Measurements from ENCODE around the gene NAB2. TPM values are rescaled to one million over a fixed set of nuclear protein-coding genes. Genes with fewer than 3 reads are reported as not detected.

Gene NAB2
- total and polyA plus RNA-seq, 2 donors (not counting 3 experiments of a cell fraction or from before 2014, with no cell fraction given): 14.6 to 15.9 TPM

DNA sequence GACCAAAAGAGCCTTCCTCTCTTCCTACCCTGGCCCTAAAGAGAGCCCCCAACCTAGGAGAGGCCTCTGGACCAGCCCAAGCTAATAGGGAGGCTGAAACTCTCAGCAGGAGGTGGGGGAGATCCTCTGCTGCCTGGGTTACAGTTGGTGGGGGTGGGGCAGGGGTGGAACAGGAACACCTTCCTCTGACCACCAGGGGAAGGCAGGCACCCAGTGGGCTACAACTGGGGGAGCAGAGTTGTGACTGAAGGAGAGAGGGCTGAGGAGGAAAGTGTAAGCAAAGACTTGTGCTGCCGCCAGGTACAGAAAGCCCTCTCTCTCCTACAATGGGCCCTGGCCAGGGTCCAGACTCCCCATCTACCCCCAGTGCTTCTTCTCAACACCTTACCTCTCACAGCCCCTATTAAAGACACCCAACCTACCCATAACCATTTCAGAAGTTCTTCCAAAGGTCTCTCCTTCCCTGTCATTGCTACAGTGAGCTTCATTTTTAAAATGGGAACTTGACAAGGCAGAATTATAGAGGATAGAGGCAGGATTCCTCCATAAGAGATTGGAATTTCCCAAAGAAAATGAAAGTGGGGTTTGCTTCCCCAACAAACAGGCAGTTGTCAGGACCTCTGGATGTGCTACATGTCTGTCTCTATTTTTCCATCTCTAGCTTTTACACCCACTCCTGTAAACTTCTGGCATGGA lies 40.3 kb upstream of the NAB2 start:
- Histone ChIP-seq H3K27me3 (ENCODE audit: control insufficient read depth in 2 of 2, insufficient read depth in 2 of 2, low read length in 2 of 2) (peaks cover 5 to 9% of the 10 kb centered on the region in 2 experiments), H3K4me3 (replicated peaks in 1 of 3; ENCODE audit: insufficient read depth in 1 of 3, low read depth in 1 of 3, low read length in 3 of 3) (no peak overlapping the region), H4K20me1 (replicated peaks; ENCODE audit: control insufficient read depth, extremely low read depth, insufficient read depth, low read length) (no peaks in the 10 kb centered on the region), H3K79me2 (ENCODE audit: control insufficient read depth, insufficient read depth, low read length) (no peaks in the 10 kb centered on the region), H3K27ac (ENCODE audit: insufficient read depth, low read depth, low read length) (no peak overlapping the region), H3K9ac (replicated peaks; ENCODE audit: extremely low read depth, insufficient read depth, low read length) (no peak overlapping the region), H3K9me1 (replicated peaks; ENCODE audit: control insufficient read depth, extremely low read depth, insufficient read depth, low read length) (no peaks in the 10 kb centered on the region), H3K9me3 (replicated peaks; ENCODE audit: control insufficient read depth, insufficient read depth, low read length) (no peaks in the 10 kb centered on the region), H3K36me3 (ENCODE audit: control insufficient read depth in 2 of 2, extremely low read depth in 1 of 2, insufficient read depth in 2 of 2, low read length in 2 of 2) (no peaks in the 10 kb centered on the region), H3K4me2 (ENCODE audit: insufficient read depth, low read length) (no peak overlapping the region), H3K4me1 (ENCODE audit: control insufficient read depth, extremely low read depth, insufficient read depth, low read length) (no peaks in the 10 kb centered on the region), H2AFZ (ENCODE audit: low read depth, low read length) (no peak overlapping the region)
- DNase-seq (ENCODE audit: low read depth, low spot score) (no peak), FAIRE-seq (no peak)
- intact Hi-C loops (cut with micrococcal nuclease): no loop called here
- no TSS peak for BruUV-seq (replicated peaks)
- no peak for TF ChIP-seq POLR2A (IDR thresholded peaks at IDR 0.05; ENCODE audit: low read depth, low read length)
- TF ChIP-seq, protein P1, sequence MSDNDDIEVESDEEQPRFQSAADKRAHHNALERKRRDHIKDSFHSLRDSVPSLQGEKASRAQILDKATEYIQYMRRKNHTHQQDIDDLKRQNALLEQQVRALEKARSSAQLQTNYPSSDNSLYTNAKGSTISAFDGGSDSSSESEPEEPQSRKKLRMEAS (IDR thresholded peaks at IDR 0.05; ENCODE audit: insufficient read depth, insufficient read length): no peak
- TF ChIP-seq, protein P2, sequence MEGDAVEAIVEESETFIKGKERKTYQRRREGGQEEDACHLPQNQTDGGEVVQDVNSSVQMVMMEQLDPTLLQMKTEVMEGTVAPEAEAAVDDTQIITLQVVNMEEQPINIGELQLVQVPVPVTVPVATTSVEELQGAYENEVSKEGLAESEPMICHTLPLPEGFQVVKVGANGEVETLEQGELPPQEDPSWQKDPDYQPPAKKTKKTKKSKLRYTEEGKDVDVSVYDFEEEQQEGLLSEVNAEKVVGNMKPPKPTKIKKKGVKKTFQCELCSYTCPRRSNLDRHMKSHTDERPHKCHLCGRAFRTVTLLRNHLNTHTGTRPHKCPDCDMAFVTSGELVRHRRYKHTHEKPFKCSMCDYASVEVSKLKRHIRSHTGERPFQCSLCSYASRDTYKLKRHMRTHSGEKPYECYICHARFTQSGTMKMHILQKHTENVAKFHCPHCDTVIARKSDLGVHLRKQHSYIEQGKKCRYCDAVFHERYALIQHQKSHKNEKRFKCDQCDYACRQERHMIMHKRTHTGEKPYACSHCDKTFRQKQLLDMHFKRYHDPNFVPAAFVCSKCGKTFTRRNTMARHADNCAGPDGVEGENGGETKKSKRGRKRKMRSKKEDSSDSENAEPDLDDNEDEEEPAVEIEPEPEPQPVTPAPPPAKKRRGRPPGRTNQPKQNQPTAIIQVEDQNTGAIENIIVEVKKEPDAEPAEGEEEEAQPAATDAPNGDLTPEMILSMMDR (IDR thresholded peaks at IDR 0.05; ENCODE audit: extremely low read depth in 1 of 2, insufficient read depth in 1 of 2, low read depth in 1 of 2, low read length in 2 of 2): no peak
- no peak for TF ChIP-seq POLR2AphosphoS5 (IDR thresholded peaks at IDR 0.05; ENCODE audit: insufficient read depth, low read depth, low read length)
- TF ChIP-seq GATA2 (IDR thresholded peaks at IDR 0.05; ENCODE audit: insufficient read depth, insufficient read length, low read depth, low read length): no peak
- TF ChIP-seq JUN (IDR thresholded peaks at IDR 0.05; ENCODE audit: borderline replicate concordance, insufficient read depth, insufficient read length, low read depth): no peak
- no peak for TF ChIP-seq FOS (IDR thresholded peaks at IDR 0.05; ENCODE audit: borderline replicate concordance, insufficient read depth, low read length)
- no peak for TF ChIP-seq MYC (IDR thresholded peaks at IDR 0.05; ENCODE audit: low read depth, low read length)
- TF ChIP-seq EZH2 (IDR thresholded peaks at IDR 0.05; ENCODE audit: borderline replicate concordance, low read depth, low read length, severe bottlenecking): no peak
- dilution Hi-C loops (cut with MboI; ENCODE audit: extremely low pct_ligation_motif_present, low sequenced_read_pairs): no loop called here
- ChIA-PET POLR2A (no interaction called here), CTCF (interaction anchor here (1.0 kb wide), 1 partner anchor 14 kb away, joined by 3 read pairs; no protein-coding TSS in a partner anchor)

Data from endothelial cell of umbilical vein (primary cell).